GM18505 (cell line): ENCODE measurements around the gene PHRF1.

Experiments used
- ATAC-seq: cut with Tn5 transposase; IDR thresholded peaks from one replicate; pipeline ENCODE4 v1.9.1; 2021; ENCODE audit not compliant: unreplicated experiment
- POLR2A ChIP-seq: IDR thresholded peaks from 4 replicates; pipeline ENCODE4 v1.6.1; 2011; ENCODE audit warnings: borderline replicate concordance; ENCODE audit not compliant: insufficient read depth, insufficient read length; ENCODE audit errors: extremely low read depth

Gene PHRF1

DNA sequence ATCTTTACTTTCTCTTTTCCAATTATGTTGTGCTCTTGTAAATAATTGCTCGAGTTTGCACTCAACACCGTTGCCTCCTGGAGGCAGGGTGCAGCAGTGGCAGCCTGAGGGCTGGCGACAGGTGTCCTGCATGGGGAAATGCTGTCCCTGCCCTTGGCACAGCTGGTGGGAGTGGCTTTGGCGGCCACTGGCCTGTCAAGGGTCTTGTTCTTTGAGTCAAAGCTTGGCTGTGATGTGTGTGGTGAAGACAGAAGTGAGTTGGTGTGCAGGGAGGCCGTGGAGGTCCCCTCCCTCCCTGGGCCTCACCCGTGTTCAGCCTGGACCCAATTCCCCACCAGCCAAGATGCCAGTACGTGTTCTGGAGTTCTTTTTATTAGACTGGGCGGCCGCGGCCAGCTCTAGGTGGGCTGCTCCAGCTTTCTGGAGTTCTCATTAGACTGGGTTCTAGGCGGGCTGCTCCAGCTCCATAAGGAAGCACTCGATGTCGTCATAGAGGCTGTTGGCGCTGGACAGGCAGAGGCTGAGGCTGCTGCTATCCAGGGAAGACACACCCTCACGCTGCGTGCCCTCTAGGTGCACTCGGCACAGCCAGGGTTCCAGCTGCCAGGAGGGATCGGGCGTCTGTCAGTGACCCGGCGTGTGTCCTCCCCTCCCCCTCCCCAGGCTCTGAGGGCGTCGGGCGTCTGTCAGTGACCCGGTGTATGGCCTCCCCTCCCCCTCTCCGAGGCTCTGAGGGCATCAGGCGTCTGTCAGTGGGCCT, 36.1 kb downstream of the PHRF1 start:
- no peak for ATAC-seq
- peak; percentile 35 for TF ChIP-seq POLR2A

DNA sequence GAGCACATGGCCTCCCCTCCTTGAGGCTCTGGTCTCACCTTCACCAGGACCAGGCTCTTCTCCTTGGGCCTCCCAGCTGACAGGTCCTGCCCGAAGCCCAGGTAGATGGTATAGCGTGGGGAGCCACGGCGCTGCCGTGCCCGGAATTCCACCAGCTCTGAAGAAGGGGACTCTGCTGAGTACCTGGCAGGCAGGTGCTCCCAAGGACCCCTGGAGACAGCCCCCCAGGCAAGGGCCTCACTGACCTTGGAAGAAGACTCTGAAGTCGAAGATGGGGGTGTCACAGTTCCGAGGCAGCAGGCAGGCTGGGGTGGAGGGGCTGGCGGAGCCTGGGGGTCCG, 36.7 kb downstream of the PHRF1 start:
- no peak for ATAC-seq
- no peak for TF ChIP-seq POLR2A

DNA sequence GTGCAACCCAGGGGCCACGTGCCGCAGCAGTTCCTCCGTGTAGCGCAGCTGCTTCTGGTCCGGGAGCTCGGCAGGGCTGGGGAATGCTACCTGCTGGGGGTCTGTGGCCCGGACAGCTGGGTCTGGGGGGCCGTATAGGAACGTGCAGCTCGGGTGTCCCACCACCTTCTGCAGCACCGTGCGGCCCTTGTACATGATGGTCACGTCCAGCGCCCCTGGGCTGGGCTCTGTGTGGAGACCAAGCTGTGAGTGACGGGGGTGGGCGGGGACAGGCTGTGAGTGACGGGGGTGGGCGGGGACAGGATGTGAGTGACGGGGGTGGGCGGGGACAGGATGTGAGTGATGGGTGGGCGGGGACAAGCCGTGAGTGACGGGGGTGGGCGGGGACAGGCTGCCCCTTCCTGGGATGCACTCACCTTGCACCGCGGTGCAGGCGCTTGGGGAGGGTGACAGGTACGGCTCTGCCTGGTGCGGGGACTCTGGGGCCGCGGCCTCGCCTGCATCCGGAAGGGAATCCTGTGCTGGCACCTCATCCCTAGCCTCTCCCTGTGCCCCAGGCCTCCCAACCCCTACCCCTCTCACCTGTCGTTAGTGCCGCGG, 37.2 kb downstream of the PHRF1 start:
- ATAC-seq = no peak
- TF ChIP-seq POLR2A = peak; percentile 32

DNA sequence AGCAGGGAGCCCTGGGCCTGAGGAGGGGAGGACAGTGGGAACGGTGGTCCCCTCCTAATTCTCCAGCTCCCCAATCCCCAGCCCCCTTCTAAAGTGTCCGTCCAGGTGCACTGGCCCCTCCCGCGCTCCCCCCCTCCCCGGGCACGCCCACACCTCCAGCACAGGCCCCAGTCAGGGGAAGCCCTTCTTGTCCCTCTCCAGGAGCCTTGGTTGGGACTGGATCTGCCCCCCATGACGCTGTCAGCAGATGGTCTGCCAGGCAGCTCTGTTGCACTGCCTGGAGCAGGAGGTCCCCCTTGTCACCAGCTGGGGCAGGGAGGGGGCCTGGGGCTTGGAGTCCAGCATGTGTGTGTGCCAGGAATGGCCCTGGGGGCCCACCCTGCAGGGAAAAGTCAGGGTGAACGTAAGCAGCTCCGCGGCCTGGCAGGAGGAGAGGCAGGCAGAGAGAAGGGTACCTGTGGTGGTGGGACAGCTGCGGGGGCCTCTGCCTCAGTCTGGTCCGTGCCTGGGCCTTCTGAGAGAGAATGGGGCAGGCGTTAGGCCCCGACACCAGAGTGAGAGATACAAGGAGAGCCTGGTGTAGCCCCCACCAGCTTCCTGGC, 37.9 kb downstream of the PHRF1 start:
- TF ChIP-seq POLR2A = no peak
- ATAC-seq = no peak

DNA sequence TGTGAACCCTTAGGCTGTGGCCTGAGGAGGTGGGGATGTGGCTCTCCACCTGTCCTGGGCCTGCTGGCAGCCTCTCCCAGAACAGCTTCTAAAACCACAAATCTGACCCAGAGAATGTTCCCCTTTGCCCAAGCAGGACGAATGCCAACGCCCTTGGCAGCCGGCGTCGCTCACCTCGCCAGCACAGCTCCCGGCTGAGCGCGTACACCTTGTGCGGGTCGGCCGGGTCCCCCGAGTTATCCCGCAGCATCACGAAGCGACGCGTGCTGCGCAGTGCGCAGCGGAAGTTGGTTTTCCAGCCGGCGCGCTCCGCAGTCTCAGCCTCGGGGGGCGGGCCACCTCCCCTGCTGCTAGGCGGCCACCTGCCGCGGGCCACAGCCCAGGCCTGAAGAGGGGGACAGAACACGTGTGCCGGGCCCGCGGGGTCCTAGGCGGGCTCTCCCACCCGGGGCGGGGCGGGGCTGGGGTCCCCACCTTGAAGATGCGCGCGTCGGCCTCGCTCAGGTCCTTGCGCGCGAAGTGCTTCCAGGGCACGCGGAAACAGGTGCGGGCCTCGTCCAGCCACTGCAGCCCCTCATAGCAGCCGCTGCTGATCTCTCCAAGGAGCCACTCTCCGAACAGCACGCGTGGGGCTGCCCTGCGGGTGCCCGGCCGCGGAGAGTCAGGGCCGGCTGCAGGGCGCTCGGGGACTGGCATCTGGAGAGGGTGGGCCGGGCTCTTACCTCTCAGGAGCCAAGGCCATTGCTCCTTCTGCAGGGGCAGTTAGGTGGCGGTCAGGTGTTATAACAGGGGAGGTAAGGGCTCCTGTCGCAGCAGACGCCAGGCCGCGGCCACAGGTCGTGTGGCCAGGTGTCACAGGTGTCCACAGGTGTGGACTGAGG, 38.6 kb downstream of the PHRF1 start:
- no peak for TF ChIP-seq POLR2A
- peak; percentile 1 for ATAC-seq

DNA sequence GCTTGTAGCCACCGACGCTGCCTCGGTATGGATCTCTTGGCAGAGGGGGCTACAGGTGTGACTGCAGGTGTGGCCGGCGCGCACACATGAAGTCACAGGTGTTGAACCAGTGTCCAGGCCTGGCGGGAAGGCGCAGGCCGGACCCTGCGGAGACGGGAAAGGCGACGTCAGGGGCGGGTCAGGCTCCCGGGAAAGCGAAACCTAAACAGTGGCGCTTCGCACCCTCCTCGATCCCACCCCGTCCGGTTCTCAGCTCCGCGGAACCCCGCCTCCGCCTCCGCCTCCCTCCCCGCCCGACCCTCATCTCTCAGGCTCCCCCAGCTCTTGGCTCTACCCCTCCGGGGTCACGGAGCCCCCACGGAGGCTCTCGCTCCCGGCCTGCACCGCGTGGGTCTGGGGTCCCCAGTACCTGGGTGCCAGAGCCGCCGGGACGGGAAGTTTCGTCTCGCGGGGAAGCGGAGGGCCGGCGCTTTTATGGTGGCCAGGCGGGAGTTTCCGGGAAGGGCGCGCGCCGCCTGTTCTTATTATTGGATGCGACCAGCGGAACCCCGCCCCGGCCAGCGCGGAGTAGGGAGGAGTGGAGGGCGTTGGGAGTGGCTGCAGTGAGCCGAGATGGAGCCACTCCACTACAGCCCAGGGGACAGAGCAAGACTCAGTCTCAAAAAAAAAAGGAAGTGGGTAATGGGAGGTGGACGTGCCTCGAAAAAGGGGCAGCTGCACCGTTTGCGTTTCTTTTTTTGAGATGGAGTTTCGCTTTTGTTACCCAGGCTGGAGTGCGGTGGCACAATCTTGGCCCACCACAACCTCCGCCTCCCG, 39.4 kb downstream of the PHRF1 start, which contains the start of gene IRF7:
IRF7 (minus strand) TSS at position 447 of the 816 bp plus-strand sequence. CDS start 586 bp downstream, outside the sequence.
- peak; percentile 76 for ATAC-seq
- peak; percentile 97 for TF ChIP-seq POLR2A

DNA sequence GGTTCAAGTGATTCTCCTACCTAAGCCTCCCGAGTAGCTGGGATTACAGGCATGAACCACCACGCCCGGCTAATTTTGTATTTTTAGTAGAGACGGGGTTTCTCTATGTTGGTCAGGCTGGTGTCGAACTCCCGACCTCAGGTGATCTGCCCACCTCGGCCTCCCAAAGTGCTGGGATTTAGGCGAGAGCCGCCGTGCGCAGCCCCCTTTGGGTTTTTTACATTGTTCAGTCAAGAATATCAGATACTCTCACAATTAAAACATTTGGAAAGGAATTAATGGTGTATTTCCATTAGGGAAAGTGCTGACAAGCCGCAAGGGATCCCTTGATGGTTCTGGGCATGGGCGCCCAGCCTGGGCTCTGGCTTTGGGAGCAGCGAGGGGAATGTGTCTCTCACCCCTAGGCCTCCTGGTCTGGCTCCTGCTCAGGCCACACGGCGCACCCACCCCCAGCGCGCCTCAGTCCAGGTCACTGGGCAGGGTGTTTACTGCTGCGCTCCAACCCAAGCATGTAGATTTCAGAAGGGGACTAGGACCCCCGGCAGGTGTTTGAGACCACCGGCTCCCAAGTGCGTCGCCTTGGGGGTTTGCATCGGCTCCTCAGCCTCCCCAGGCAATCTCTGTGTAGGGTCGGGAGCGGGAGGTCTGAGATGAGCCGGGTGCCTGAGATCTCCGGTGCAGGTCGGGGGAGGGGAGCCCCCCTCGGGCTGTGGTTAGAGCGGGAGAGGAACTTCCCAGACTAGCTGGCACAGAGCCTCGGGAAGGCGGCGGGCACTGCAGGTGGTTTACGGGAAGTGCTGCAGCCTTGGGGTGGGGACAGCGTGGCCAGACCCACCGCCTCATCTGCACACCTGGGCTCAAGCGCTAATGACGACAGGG, 40.3 kb downstream of the PHRF1 start:
- TF ChIP-seq POLR2A = no peak
- ATAC-seq = no peak

DNA sequence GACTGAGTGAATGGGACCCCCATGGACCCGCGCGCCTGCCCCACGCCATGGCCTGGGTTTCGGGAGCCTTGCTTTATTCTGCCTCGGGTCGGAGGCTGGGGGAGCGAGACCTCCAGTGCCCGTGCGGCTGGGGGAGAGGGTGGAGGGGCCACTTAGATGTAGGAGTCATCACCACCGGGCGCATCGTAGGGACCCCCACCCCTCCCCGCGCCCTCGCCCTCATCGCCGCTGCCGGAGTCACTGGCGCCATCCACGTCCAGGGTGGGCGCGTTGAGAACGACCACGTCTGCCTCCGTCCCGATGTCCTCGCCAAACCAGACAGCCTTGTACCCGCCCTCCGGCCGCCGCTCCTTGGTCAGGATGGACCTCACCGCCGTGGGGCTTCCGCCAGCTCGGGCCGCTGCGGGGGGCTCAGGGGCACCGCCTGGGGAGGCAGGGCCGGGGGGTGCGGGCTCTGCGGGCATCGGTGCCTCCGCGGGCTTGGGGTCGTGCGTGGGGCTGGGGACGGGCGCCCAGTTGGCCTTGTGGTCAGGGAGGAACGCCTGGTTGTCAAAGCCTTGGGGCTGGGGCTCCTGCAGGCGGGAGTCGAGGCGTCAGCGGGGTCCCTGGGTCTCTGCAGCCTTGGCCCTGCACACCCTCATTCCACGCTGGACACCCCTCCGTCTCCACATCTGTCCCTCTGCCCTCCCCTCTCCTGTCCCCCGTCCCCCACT, 41.1 kb downstream of the PHRF1 start:
- TF ChIP-seq POLR2A = no peak
- ATAC-seq = no peak

DNA sequence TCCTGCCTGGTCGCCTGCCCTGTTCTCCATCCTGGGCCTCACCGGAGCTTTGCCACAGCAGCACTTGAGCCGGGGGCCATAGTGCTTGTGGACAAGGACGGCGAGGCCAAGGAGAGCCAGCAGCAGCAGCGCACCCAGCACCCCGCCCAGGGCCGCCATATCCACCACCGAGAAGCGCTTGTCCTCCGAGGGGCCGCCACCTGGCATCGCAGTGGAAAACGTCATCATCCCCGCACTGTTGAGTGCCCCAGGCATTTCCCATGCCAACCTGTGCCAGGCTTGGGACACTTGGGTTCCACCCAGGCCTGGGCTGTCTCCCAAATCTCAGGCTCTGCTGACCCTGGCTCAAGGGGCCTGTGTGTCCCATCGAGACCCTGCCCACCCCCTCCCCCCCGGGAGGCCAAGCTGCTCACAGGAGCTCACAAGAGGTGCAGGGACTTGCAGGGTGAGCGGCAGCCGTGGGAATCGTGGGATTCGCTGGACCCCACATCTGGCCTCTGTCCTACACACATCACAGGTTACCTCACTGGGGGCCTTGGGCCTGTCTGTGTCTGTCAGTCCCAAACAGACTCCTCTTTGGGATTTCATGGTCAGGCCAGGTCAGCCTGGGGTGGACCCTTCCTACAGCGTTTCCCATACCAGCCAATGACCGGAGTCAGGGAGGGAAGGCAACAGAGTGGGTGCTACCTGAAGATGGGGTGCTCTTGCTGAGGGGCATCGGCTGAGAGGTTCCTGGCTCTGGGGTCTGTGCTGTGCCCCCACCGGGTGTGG, 41.8 kb downstream of the PHRF1 start:
- no peak for ATAC-seq
- TF ChIP-seq POLR2A = no peak

DNA sequence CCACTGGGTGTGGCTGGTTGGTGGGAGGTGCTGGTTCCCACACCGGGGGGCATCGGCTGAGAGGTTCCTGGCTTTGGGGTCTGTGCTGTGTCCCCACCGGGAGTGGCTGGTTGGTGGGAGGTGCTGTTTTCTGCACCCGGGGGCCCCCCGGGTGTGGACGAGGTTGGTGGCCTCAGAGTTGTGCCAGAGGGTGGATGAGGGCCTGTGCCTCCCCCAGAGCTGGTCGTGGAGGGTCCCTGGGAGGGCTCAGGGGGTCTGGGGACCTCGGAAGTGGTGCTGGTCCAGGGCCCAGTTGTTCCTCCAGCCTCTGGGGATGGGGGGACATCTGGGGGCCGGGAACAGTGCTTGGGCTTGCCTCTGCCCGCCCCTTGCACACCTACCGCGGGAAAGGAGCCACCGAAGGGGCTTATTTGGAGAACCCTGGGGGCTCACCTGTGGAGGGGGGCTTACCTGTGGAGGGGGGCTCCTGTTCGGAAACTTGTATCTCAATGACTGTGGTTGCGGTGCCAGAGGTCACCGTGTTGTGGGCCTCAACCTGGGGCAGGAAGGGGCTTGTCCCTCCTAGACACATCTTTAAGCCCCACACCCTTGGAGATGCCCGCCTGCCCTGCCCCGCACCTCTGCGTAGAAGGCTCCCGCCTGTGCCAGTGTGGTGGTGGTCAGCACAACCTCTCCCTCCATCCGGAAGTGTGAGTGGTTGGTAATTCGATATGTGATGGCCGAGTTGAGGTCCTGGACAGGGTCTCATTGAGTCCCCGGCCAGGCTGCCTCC, 42.8 kb downstream of the PHRF1 start:
- no peak for ATAC-seq
- no peak for TF ChIP-seq POLR2A
